ENCODE results near the gene NDUFAF4. TPM values are rescaled to one million over a fixed set of nuclear protein-coding genes. Genes with fewer than 3 reads are reported as not detected.
"Not testable (repeated sequence)": the region's sequence is repeated elsewhere in the genome, so short reads cannot be mapped to it uniquely, and the experiment has no call there.

NDUFAF4 gene
- total RNA-seq, 6 experiments from 2014 or later = 16.0 to 32.8 (median 27.1) TPM

GRCh38 chr6:96888745-96889144, 8.9 kb downstream of the NDUFAF4 start:
- H3K36me3 ChIP-seq = peaks cover 2 to 36% (median 10%) of the 10 kb centered on the region in 4 donors
- H3K4me3 ChIP-seq = no peak overlapping the region
- WGBS (ENCODE audit: insufficient coverage, low coverage, low lambda C conversion rate, missing lambda C conversion rate) = 71% methylated on average over 5 of the region's 5 CpGs
- no peaks in the 10 kb centered on the region for H3K9me3 ChIP-seq
- no peak overlapping the region for H3K27ac ChIP-seq
- intact Hi-C loops (cut with DNase I) = no loop called here
- H3K4me1 ChIP-seq = no peaks in the 10 kb centered on the region
- ATAC-seq = no peak
- no peak for TF ChIP-seq POLR2A (IDR thresholded peaks at IDR 0.05)
- TF ChIP-seq CTCF (IDR thresholded peaks at IDR 0.05) = no peak
- no peaks in the 10 kb centered on the region for H3K27me3 ChIP-seq
- no peak for DNase-seq

GRCh38 chr6:96886519-96886918, 11.2 kb downstream of the NDUFAF4 start:
- Histone ChIP-seq H3K27ac (no peak overlapping the region), H3K36me3 (peaks cover 0 to 16% (median 1%) of the 10 kb centered on the region in 4 donors), H3K4me1 (no peaks in the 10 kb centered on the region), H3K4me3 (no peak overlapping the region), H3K27me3 (no peaks in the 10 kb centered on the region), H3K9me3 (no peaks in the 10 kb centered on the region)
- TF ChIP-seq POLR2A (IDR thresholded peaks at IDR 0.05) (no peak), CTCF (IDR thresholded peaks at IDR 0.05) (no peak)
- 81% methylated on average over 1 of the region's 1 CpG for WGBS (ENCODE audit: insufficient coverage, low coverage, low lambda C conversion rate, missing lambda C conversion rate)
- intact Hi-C loops (cut with DNase I) = no loop called here
- DNase-seq (no peak), ATAC-seq (no peak)

- intact Hi-C loops (cut with DNase I); H3K27ac ChIP-seq; H3K9me3 ChIP-seq; H3K36me3 ChIP-seq; H3K27me3 ChIP-seq; H3K4me1 ChIP-seq; H3K4me3 ChIP-seq; DNase-seq: not testable (repeated sequence)
- WGBS (ENCODE audit: insufficient coverage, low coverage, low lambda C conversion rate, missing lambda C conversion rate) = 54% methylated on average over 5 of the region's 5 CpGs
- ATAC-seq = peak in 2 of 4 donors; percentile 24 to 45
Measured at GRCh38 chr6:96885187-96885631, 12.5 kb downstream of the NDUFAF4 start.

- H3K36me3 ChIP-seq = no peaks in the 10 kb centered on the region
- H3K4me3 ChIP-seq = no peak overlapping the region
- TF ChIP-seq CTCF (IDR thresholded peaks at IDR 0.05) (no peak), POLR2A (IDR thresholded peaks at IDR 0.05) (no peak)
- no peaks in the 10 kb centered on the region for H3K9me3 ChIP-seq
- no peak for ATAC-seq
- H3K27ac ChIP-seq = no peak overlapping the region
- H3K27me3 ChIP-seq = no peaks in the 10 kb centered on the region
- DNase-seq = no peak
- intact Hi-C loops (cut with DNase I) = no loop called here
- H3K4me1 ChIP-seq = no peaks in the 10 kb centered on the region
Measured at GRCh38 chr6:96878143-96878542, 19.5 kb downstream of the NDUFAF4 start.

GRCh38 chr6:96876886-96877545, 20.7 kb downstream of the NDUFAF4 start:
- intact Hi-C loops (cut with DNase I) = no loop called here
- Histone ChIP-seq H3K4me1 (no peaks in the 10 kb centered on the region), H3K4me3 (no peak overlapping the region), H3K27ac (no peak overlapping the region), H3K36me3 (no peaks in the 10 kb centered on the region), H3K27me3 (no peaks in the 10 kb centered on the region), H3K9me3 (no peaks in the 10 kb centered on the region)
- TF ChIP-seq CTCF (IDR thresholded peaks at IDR 0.05) (no peak), POLR2A (IDR thresholded peaks at IDR 0.05) (no peak)
- WGBS (ENCODE audit: insufficient coverage, low coverage, low lambda C conversion rate, missing lambda C conversion rate) = 73% methylated on average over 9 of the region's 9 CpGs
- no peak for ATAC-seq
- no peak for DNase-seq

All from right lobe of liver (tissue), 6 donors.